WI38 (cell line): ENCODE results near the gene MAB21L2.
"Not testable (repeated sequence)": the region's sequence is repeated elsewhere in the genome, so short reads cannot be mapped to it uniquely, and the experiment has no call there.

ENCODE experiments used
- H3K4me3 ChIP-seq: 2 replicates; pipeline ENCODE4 v1.5.1; 2011; ENCODE audit warnings: low read depth, mild to moderate bottlenecking, control low read depth, low read length
- TF ChIP-seq, protein P1 (sequence below): IDR thresholded peaks from 2 replicates; pipeline ENCODE4 v1.5.1; 2012; ENCODE audit warnings: low read depth, mild to moderate bottlenecking, control low read depth, low read length

MAB21L2 gene

DNA sequence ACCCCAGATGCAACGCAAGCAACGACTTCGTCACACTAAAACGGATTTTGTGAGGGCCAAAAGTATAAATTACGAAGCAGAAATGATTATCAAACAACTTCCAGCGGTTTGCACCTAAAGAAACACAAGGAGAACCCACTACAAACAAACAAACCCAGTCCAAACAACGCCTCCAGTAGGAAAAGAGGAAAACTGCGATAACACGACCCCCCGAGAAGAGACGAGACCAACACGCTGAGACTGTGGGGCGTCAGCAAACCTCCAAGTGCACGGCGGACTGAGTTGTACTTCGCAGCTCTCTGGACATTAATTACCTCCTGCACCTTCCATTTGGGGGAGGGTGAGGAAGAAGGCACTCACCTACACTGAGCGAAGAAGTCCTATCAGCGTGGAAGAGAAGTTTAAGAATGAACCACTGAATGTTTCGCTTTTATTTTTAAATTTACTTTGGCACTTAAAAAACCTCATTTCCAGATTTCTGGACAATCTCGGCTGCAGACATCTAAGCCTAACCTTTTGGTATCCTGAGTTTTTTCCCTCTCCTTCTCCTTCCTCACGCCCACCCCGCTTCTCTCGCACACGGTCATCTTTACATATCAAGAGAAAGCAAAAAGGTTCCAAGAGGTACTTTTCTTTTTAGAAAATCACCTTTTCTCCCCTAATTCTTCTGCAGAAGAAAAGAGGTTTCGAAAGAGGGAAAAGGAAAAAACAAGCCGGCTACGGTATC, at the start of gene MAB21L2:
TSS of gene MAB21L2 (plus strand) at position 6 of the 727 bp plus-strand sequence. CDS start 879 bp downstream, outside the sequence.
- TF ChIP-seq, protein P1, sequence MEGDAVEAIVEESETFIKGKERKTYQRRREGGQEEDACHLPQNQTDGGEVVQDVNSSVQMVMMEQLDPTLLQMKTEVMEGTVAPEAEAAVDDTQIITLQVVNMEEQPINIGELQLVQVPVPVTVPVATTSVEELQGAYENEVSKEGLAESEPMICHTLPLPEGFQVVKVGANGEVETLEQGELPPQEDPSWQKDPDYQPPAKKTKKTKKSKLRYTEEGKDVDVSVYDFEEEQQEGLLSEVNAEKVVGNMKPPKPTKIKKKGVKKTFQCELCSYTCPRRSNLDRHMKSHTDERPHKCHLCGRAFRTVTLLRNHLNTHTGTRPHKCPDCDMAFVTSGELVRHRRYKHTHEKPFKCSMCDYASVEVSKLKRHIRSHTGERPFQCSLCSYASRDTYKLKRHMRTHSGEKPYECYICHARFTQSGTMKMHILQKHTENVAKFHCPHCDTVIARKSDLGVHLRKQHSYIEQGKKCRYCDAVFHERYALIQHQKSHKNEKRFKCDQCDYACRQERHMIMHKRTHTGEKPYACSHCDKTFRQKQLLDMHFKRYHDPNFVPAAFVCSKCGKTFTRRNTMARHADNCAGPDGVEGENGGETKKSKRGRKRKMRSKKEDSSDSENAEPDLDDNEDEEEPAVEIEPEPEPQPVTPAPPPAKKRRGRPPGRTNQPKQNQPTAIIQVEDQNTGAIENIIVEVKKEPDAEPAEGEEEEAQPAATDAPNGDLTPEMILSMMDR: no peak
- peak within 1 kb of the TSS; percentile 49 for H3K4me3 ChIP-seq

DNA sequence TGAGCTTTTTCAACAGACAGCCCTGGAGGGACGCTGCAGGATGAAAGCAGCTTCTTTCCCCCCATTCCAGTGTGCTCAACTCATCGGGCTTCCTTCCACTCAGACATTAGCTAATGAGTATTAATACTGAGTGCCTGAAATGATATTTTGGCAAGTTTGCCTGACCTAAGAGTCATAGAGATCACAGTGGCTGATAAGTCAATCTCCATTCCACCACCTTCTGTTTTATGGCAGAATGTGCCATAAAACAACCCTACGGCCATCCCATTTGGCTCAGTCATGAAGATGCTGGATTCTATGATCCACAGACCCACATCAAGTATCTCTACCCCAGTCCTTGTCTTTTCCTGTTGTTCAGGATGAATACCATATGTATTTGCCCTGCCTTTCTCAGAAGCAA, 48.3 kb upstream of the MAB21L2 start:
- TF ChIP-seq, protein P1: no peak
- no peak overlapping the region for H3K4me3 ChIP-seq

DNA sequence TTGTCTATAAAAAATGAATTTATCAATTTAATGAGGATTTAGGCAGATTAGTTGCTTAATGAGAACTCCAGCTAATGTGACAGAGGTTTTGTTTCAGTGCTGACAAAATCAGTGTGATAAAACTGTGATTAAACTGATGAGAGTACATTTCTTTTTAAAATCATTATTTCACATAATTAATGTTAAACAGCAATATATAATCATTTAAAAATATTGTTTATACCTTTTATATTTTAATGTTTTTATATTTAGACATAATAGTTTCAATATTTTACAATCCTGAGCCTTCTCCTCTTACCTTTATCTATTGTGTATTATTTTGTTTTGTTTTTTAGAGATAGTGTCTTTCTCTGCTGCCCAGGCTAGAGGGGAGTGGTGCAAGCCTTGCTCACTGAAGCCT, 47.1 kb upstream of the MAB21L2 start:
- H3K4me3 ChIP-seq: no peak overlapping the region
- TF ChIP-seq, protein P1: no peak

DNA sequence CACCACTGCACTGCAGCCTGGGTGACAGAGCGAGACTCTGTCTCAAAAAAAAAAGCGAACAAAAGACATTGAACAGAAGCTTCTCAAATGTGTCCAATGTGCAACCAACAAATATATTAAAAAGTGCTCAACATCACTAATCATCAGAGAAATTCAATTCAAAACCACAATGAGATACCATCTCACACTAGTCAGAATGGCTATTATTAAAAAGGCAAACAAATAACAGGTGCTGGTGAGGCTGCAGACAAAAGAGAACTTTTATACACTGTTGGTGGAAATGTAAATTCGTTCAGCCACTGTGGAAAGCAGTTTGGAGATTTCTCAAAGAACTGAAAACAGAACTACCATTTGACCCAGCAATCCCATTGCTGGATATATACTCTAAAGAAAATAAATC, 44.0 kb upstream of the MAB21L2 start:
- not testable (repeated sequence) for H3K4me3 ChIP-seq

DNA sequence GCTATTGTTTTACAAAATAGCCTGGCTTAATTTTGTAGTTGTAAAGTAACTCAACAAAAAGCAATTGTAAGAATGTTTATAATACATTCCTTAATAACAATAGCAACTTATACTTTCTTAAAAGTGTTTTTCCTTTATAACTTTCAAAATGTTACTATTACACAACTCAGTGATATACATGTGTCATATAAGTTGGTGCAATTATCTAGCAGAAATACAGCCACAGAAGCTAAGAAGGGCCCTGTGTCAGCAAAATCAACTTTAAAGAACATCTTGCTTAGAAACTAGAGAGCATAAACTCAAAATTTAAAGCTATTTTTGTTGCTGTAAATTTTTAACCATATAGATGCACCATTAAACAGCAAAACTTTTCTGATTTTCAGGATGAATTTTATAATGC, 41.4 kb upstream of the MAB21L2 start:
- TF ChIP-seq, protein P1: no peak
- no peak overlapping the region for H3K4me3 ChIP-seq

DNA sequence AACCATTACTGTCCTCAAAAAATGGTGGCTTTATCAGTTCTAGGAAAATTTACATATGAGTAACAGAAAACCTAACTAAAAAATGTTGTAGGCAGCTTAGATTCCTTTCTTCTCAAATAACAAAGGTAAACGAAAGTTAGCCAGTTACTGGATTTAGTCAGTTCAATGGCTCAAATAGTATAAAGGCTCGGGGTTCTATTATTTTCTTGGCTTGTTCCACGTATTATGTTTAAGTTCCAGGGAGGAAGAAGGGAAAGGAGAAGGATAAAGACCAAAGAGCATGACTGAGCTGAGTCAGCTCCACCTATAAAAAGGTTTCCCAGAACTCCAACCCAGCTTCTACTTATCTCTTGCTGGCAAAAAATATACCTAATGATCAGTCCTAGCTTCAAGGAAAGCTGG, 41.0 kb upstream of the MAB21L2 start:
- TF ChIP-seq, protein P1: no peak
- H3K4me3 ChIP-seq: no peak overlapping the region

DNA sequence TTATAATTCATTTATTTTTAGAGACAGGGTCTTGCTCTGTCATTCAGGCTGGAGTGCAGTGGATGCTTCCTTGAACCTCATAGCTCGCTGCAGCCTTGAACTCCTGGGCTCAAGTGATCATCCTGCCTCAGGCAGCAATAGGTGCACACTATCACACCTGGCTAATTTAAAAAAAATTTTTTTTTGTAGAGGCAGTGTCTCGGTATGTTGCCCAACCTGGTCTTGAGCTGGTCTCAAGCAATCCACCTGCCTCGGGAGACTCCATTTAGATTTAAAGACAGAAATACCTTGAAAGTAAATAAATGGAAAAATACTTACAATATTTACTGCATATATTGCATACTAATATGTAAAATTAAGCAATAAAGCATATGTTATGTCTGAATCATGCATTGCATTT, 40.3 kb upstream of the MAB21L2 start:
- no peak overlapping the region for H3K4me3 ChIP-seq
- TF ChIP-seq, protein P1: no peak

DNA sequence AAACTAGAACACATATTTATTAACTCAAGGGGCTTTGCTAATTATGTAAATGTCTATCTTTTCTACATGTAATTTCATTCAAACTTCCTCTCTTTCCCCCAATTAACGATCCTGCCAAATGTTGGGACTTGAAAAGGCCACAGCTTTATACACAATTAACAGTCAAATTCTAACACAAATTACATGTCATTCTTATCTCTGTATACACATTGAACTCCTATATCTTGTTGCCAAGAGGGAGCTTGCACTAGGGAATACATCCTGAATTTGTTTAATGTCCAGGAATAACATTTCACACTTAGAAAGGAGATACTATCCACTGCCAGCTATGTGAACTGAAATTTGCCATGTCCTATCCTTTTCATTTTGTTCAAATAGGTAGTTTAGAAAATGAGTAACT, 38.9 kb upstream of the MAB21L2 start:
- TF ChIP-seq, protein P1: no peak
- no peak overlapping the region for H3K4me3 ChIP-seq
